Neural crest cell (in vitro differentiated cells): ENCODE data around the gene EIF4G3. TPM values are rescaled to one million over a fixed set of nuclear protein-coding genes. Genes with fewer than 3 reads are reported as not detected.

Experiments
- DNase-seq: peaks from one replicate; pipeline ENCODE4 v3.0.0; 2021; ENCODE audit warnings: low read depth, mixed read lengths, low spot score
- H3K27ac Mint-ChIP-seq: one replicate; pipeline ENCODE4 v1.8.0; 2021; ENCODE audit warnings: mild to moderate bottlenecking, mixed read lengths; ENCODE audit not compliant: unreplicated experiment
- H3K27me3 Mint-ChIP-seq: 2 replicates; pipeline ENCODE4 v1.8.0; 2021; ENCODE audit warnings: low read depth, mild to moderate bottlenecking, mixed read lengths
- H3K36me3 Mint-ChIP-seq: 2 replicates; pipeline ENCODE4 v1.8.0; 2021; ENCODE audit warnings: low read depth, mild to moderate bottlenecking, mixed read lengths
- H3K4me1 Mint-ChIP-seq: 2 replicates; pipeline ENCODE4 v1.8.0; 2021; ENCODE audit warnings: mixed read lengths
- H3K4me3 Mint-ChIP-seq: one replicate; pipeline ENCODE4 v1.8.0; 2021; ENCODE audit warnings: mild to moderate bottlenecking, mixed read lengths
- H3K9me3 Mint-ChIP-seq: 2 replicates; pipeline ENCODE4 v1.8.0; 2021; ENCODE audit warnings: mixed read lengths
- CTCF ChIP-seq: fragments of 200-600 bp; sonication (generic); conservative IDR thresholded peaks from 2 replicates; pipeline ENCODE4 v1.5.0; 2021; ENCODE audit warnings: antibody characterized with exemption, mild to moderate bottlenecking
- total RNA-seq: library from RNA; stranded (reverse); gene quantifications from 2 replicates; pipeline ENCODE4 v1.2.1, GENCODE V29; 2021

EIF4G3 gene
- total RNA-seq, 1 donor from 2014 or later = 97.5 TPM

- Mint-ChIP-seq H3K9me3 (no peaks in the 10 kb centered on the region), H3K4me1 (peaks cover 4% of the 10 kb centered on the region), H3K36me3 (peaks cover 10% of the 10 kb centered on the region), H3K27ac (no peak overlapping the region), H3K4me3 (no peak overlapping the region), H3K27me3 (no peaks in the 10 kb centered on the region)
- no peak for DNase-seq
- TF ChIP-seq CTCF = no peak
These were observed 99.6 kb downstream of the EIF4G3 start for GRCh38 chr1:21077085-21077484.

GRCh38 chr1:21072721-21073120 is 104.0 kb downstream of the EIF4G3 start:
- no peak for TF ChIP-seq CTCF
- H3K27me3 Mint-ChIP-seq = no peaks in the 10 kb centered on the region
- H3K27ac Mint-ChIP-seq = no peak overlapping the region
- H3K4me3 Mint-ChIP-seq = no peak overlapping the region
- H3K36me3 Mint-ChIP-seq = peaks cover 3% of the 10 kb centered on the region
- no peak for DNase-seq
- H3K9me3 Mint-ChIP-seq = no peaks in the 10 kb centered on the region
- H3K4me1 Mint-ChIP-seq = peaks cover 15% of the 10 kb centered on the region

DNA sequence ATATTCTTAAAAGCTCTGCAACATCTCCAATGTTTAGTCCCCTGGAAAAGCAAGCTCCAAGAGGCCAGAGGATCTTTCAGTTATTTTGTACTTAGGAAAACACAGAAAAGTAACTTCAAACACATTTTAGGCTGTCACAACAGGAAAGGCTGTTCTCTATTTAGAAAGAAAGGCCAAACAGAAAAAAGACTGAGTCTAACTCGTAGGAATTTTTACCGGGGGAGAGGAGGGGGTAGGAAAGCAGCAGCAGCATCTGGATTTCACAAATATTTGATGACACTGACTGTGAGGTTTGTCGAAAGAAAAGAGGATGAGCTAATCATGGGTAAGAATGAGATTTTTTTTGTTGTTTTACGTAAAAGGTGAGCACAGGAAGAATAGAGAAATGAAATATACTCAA is 107.1 kb downstream of the EIF4G3 start:
- no peaks in the 10 kb centered on the region for H3K36me3 Mint-ChIP-seq

DNA sequence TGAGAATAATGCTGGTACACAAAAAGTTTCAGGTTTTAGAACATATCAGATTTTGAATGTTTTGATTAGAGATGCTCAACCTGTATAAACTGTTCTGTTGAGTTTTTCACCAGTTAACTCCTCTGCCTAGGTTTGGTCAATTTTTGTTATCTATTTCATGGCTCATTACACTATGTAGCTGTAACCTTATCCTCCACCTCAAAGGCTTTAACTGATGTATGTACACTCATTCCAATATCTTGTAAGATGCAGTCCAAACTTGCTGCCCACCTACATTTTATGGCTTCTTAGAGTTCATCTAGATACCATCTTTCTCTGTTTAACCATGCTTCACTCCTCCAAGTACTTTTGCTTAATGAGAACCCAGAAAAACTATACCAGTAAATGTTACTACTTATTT is 107.8 kb downstream of the EIF4G3 start:
- H3K9me3 Mint-ChIP-seq = no peaks in the 10 kb centered on the region
- H3K27ac Mint-ChIP-seq = no peak overlapping the region
- no peak overlapping the region for H3K4me3 Mint-ChIP-seq
- H3K36me3 Mint-ChIP-seq = no peaks in the 10 kb centered on the region
- TF ChIP-seq CTCF = no peak
- no peak for DNase-seq
- H3K27me3 Mint-ChIP-seq = no peaks in the 10 kb centered on the region
- peaks cover 11% of the 10 kb centered on the region for H3K4me1 Mint-ChIP-seq

More for the DNA sequence above, 107.1 kb downstream of the EIF4G3 start:
- TF ChIP-seq CTCF = no peak
- Mint-ChIP-seq H3K4me1 (peaks cover 11% of the 10 kb centered on the region), H3K9me3 (no peaks in the 10 kb centered on the region), H3K27ac (no peak overlapping the region), H3K27me3 (no peaks in the 10 kb centered on the region), H3K4me3 (no peak overlapping the region)
- DNase-seq = no peak

GRCh38 chr1:21067551-21068227 is 109.0 kb downstream of the EIF4G3 start:
- Mint-ChIP-seq H3K4me3 (no peak overlapping the region), H3K9me3 (no peaks in the 10 kb centered on the region), H3K36me3 (no peaks in the 10 kb centered on the region), H3K27ac (no peak overlapping the region), H3K4me1 (peaks cover 11% of the 10 kb centered on the region), H3K27me3 (no peaks in the 10 kb centered on the region)
- DNase-seq = no peak
- no peak for TF ChIP-seq CTCF
